Measurements from ENCODE around the gene TGIF1. TPM values are rescaled to one million over a fixed set of nuclear protein-coding genes. Genes with fewer than 3 reads are reported as not detected.

TGIF1 gene
- total RNA-seq, 1 donor from 2014 or later = 261 TPM

DNA sequence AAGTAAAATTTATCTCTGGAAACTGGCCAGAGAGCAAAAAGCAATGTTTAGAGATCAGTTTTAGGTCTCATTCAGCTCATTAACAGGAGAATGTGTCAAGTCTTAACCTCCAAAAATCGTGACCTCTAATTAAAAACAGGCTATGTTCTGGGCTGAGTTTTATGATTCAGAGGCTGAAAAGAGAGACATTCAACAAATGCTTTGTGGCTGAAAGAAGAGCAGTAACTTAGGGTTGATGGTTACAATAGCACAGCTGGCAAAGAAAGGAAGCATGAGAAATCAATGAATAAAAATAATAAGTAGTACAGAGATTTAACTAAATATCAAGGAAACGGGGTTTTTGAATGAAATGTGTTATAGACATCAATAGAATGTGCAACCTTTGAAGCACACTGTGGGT, 13.1 kb downstream of the TGIF1 start:
- H3K4me2 ChIP-seq = no peak overlapping the region
- Mint-ChIP-seq H3K4me1 (peaks cover 29% of the 10 kb centered on the region), H3K4me3 (no peak overlapping the region)

DNA sequence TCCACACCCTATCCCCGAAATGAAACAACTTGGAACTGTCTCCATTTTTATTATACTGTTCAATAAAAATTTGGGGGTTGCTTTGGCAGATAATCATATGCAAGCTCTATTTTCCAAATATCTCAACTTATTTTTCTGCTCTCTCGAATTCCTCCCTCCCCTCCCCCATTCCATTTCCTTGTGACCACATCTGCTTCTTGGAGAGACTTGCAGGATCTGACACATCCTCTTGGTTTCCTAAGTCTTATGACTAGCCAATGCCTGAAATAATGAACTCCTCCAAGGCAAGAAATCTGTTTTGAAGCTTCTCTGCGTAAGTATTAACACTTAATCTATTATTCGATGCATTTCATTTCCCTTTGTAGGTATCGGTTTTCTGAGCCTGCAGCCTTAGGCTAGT, 16.1 kb downstream of the TGIF1 start:
- no peak for DNase-seq (ENCODE audit: low spot score)
- H3K4me2 ChIP-seq = no peak overlapping the region
- no peaks in the 10 kb centered on the region for H3K27me3 ChIP-seq
- peaks cover 16% of the 10 kb centered on the region for H4K20me1 ChIP-seq (ENCODE audit: low read depth)
- H3K36me3 Mint-ChIP-seq = peaks cover 26% of the 10 kb centered on the region
- no peak overlapping the region for H2AFZ ChIP-seq (replicated peaks)
- H3K4me1 ChIP-seq = peaks cover 28% of the 10 kb centered on the region
- peaks cover 4% of the 10 kb centered on the region for H3K9me3 Mint-ChIP-seq
- TF ChIP-seq EZH2phosphoT487 (IDR thresholded peaks at IDR 0.05) (no peak), EZH2 (IDR thresholded peaks at IDR 0.05) (no peak)
- TF ChIP-seq, protein P1, sequence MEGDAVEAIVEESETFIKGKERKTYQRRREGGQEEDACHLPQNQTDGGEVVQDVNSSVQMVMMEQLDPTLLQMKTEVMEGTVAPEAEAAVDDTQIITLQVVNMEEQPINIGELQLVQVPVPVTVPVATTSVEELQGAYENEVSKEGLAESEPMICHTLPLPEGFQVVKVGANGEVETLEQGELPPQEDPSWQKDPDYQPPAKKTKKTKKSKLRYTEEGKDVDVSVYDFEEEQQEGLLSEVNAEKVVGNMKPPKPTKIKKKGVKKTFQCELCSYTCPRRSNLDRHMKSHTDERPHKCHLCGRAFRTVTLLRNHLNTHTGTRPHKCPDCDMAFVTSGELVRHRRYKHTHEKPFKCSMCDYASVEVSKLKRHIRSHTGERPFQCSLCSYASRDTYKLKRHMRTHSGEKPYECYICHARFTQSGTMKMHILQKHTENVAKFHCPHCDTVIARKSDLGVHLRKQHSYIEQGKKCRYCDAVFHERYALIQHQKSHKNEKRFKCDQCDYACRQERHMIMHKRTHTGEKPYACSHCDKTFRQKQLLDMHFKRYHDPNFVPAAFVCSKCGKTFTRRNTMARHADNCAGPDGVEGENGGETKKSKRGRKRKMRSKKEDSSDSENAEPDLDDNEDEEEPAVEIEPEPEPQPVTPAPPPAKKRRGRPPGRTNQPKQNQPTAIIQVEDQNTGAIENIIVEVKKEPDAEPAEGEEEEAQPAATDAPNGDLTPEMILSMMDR (IDR thresholded peaks at IDR 0.05) = no peak
- H3K9me3 ChIP-seq (ENCODE audit: low read depth) = no peaks in the 10 kb centered on the region
- H3K36me3 ChIP-seq = no peaks in the 10 kb centered on the region
- peaks cover 4% of the 10 kb centered on the region for H3K27me3 Mint-ChIP-seq (ENCODE audit: insufficient read depth, low read depth)
- H3K4me1 Mint-ChIP-seq = peaks cover 36% of the 10 kb centered on the region
- H3K9ac ChIP-seq = no peak overlapping the region
- H3K27ac ChIP-seq = no peak overlapping the region
- peaks cover 51% of the 10 kb centered on the region for H3F3A ChIP-seq (ENCODE audit: low read depth)
- H3K4me3 Mint-ChIP-seq = no peak overlapping the region
- no peak overlapping the region for H3K27ac Mint-ChIP-seq
- H3K4me3 ChIP-seq = no peak overlapping the region
- peaks cover 3% of the 10 kb centered on the region for H3K79me2 ChIP-seq (ENCODE audit: low read depth)

More for the DNA sequence above, 13.1 kb downstream of the TGIF1 start:
- Mint-ChIP-seq H3K27ac (no peak overlapping the region), H3K36me3 (peaks cover 46% of the 10 kb centered on the region), H3K27me3 (ENCODE audit: insufficient read depth, low read depth) (peaks cover 4% of the 10 kb centered on the region), H3K9me3 (peaks cover 19% of the 10 kb centered on the region)
- TF ChIP-seq EZH2 (IDR thresholded peaks at IDR 0.05) = no peak
- no peak for TF ChIP-seq EZH2phosphoT487 (IDR thresholded peaks at IDR 0.05)
- TF ChIP-seq, protein P1 (IDR thresholded peaks at IDR 0.05) = no peak
- Histone ChIP-seq H3K36me3 (peaks cover 24% of the 10 kb centered on the region), H3K79me2 (ENCODE audit: low read depth) (peaks cover 32% of the 10 kb centered on the region), H3K9me3 (ENCODE audit: low read depth) (no peaks in the 10 kb centered on the region), H3K27ac (peak overlapping the region; percentile 44), H3K27me3 (no peaks in the 10 kb centered on the region), H3K4me1 (peaks cover 47% of the 10 kb centered on the region), H3K4me3 (no peak overlapping the region), H4K20me1 (ENCODE audit: low read depth) (peaks cover 46% of the 10 kb centered on the region), H2AFZ (replicated peaks) (no peak overlapping the region), H3K9ac (no peak overlapping the region), H3F3A (ENCODE audit: low read depth) (peaks cover 80% of the 10 kb centered on the region)
- DNase-seq (ENCODE audit: low spot score) = no peak

DNA sequence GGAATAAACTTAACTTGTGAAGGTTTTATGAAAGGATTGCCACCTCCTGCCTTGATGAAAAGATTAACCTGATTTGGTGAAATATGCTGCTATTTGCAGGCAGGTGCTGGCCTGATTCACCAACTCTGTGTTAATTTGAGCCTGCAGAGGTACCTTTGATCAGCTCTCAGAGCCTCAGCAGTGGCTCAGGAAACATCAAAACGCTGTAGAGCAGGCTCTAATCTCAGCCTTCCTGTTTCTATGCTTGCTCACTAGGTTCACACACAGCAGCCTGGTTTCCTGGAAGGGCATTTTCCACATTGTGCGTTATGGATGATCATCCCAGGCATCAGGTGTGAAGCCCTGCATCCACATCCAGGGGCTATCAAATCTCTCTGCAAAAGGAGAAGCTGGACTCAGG, 16.9 kb downstream of the TGIF1 start:
- H4K20me1 ChIP-seq (ENCODE audit: low read depth) = peaks cover 7% of the 10 kb centered on the region
- no peak overlapping the region for H3K9ac ChIP-seq
- peaks cover 20% of the 10 kb centered on the region for H3K4me1 ChIP-seq
- H3K36me3 Mint-ChIP-seq = peaks cover 18% of the 10 kb centered on the region
- peak overlapping the region; percentile 4 for H2AFZ ChIP-seq (replicated peaks)
- H3K27ac ChIP-seq = peak overlapping the region; percentile 9
- H3K4me3 Mint-ChIP-seq = no peak overlapping the region
- H3K9me3 ChIP-seq (ENCODE audit: low read depth) = no peaks in the 10 kb centered on the region
- no peaks in the 10 kb centered on the region for H3K27me3 ChIP-seq
- peak overlapping the region; percentile 84 for H3K27ac Mint-ChIP-seq
- peaks cover 34% of the 10 kb centered on the region for H3K4me1 Mint-ChIP-seq
- H3K36me3 ChIP-seq = no peaks in the 10 kb centered on the region
- TF ChIP-seq, protein P1 (IDR thresholded peaks at IDR 0.05) = no peak
- TF ChIP-seq EZH2phosphoT487 (IDR thresholded peaks at IDR 0.05) (no peak), EZH2 (IDR thresholded peaks at IDR 0.05) (no peak)
- peak overlapping the region; percentile 4 for H3K4me2 ChIP-seq
- H3K9me3 Mint-ChIP-seq = peaks cover 3% of the 10 kb centered on the region
- no peaks in the 10 kb centered on the region for H3K79me2 ChIP-seq (ENCODE audit: low read depth)
- H3K4me3 ChIP-seq = no peak overlapping the region
- peaks cover 43% of the 10 kb centered on the region for H3F3A ChIP-seq (ENCODE audit: low read depth)
- peak; percentile 30 for DNase-seq (ENCODE audit: low spot score)
- H3K27me3 Mint-ChIP-seq (ENCODE audit: insufficient read depth, low read depth) = peaks cover 4% of the 10 kb centered on the region
